Ishikawa (cell line): Measurements from ENCODE around the gene ASB5.

Experiments
- REST ChIP-seq: IDR thresholded peaks from 2 replicates; pipeline ENCODE4 v1.6.1; 2012; ENCODE audit warnings: low read depth, mild to moderate bottlenecking
- YY1 ChIP-seq: IDR thresholded peaks from 2 replicates; pipeline ENCODE4 v1.6.1; 2012; ENCODE audit warnings: low read depth

DNA sequence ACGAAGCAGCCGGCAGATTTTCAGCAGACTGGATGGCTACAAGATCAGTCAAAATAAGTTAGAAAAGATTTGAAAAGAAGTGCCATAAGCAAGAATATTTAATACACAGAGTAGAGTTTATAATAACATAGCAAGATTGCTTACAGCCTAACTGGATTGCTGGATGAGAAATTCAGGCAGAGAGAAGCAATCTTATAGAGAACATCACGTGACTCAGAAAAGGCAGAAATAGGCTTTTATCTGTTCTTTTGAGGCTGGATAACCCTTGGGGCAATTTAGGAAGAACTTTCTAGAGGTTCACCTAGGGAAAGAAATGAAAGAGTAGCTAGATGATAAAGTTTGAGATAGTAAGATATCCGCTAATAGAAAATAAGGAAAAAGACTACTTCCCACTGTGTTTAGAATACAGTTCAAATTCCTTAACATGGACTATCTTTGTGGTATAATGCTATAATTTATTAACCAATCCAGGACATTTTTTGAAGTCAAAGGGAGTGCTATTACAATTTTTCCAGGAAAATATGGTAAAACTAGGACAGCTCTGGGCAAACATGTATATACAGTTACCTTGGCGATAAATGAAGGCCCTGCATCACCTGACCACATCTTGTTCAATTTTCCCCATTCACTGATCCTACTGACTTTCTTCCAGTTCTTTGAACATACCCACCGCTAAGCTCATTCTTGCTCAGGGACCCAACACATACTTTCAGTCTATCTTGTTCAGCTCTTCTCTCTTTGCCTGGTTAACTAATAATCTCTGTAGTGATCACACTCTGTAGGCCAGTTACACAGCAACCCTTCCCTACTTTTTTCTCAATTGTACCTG, 38.0 kb upstream of the ASB5 start:
- TF ChIP-seq REST (no peak), YY1 (no peak)
